Endothelial cell of umbilical vein (primary cell): Measurements from ENCODE around the gene SAMD4A. TPM values are rescaled to one million over a fixed set of nuclear protein-coding genes. Genes with fewer than 3 reads are reported as not detected.
A peak's percentile ranks its signal among the peaks of the same experiment; 100 is the strongest.

Source experiments
- BruUV-seq: library from RNA; stranded (reverse); fragments of 400-500 nt; replicated peaks from 2 replicates; lab custom pipeline; 2021; lab: Mats Ljungman, UMichigan
- CTCF ChIA-PET: fragments of 300-600, 350-600 bp; sonication (Branson Sonifier 250); formaldehyde crosslinking; loops from one replicate; lab custom pipeline; 2021; ENCODE audit warnings: antibody characterized with exemption, inconsistent platforms; lab: Charles Lee
- POLR2A ChIA-PET: fragments of 300-600, 350-600 bp; sonication (Branson Sonifier 250); formaldehyde crosslinking; loops from one replicate; lab custom pipeline; 2021; ENCODE audit warnings: antibody characterized with exemption, inconsistent platforms; lab: Charles Lee
- DNase-seq: peaks from one replicate; pipeline ENCODE4 v3.0.0-alpha.2; 2011; ENCODE audit warnings: low read depth, low spot score
- FAIRE-seq: peaks from 2 replicates; lab custom pipeline; 2011; peaks lifted over from hg19 to GRCh38; lab: Jason Lieb, UNC
- H2AFZ ChIP-seq: 2 replicates; pipeline ENCODE4 v1.6.0; 2012; ENCODE audit warnings: low read depth, low read length, control low read depth, inconsistent platforms
- H3K27ac ChIP-seq: 2 replicates; pipeline ENCODE4 v1.5.1; 2011; ENCODE audit warnings: low read depth, mild to moderate bottlenecking, control low read depth, low read length, moderate library complexity; ENCODE audit not compliant: insufficient read depth
- H3K27me3 ChIP-seq, 2 experiments: 2 replicates each; pipeline versions ENCODE4 v1.6.0 to v1.6.1; 2011; ENCODE audit warnings: low read length in 2 of 2, mixed read lengths in 1 of 2; ENCODE audit not compliant: control insufficient read depth in 2 of 2, insufficient read depth in 2 of 2
- H3K36me3 ChIP-seq, 2 experiments: 2 replicates in 1 of 2; 3 replicates in 1 of 2; pipeline ENCODE4 v1.5.1; 2011; ENCODE audit warnings: low read length in 2 of 2, mild to moderate bottlenecking in 1 of 2, moderate library complexity in 1 of 2; ENCODE audit not compliant: control insufficient read depth in 2 of 2, insufficient read depth in 2 of 2; ENCODE audit errors: extremely low read depth in 1 of 2
- H3K4me1 ChIP-seq: 3 replicates; pipeline ENCODE4 v1.5.1; 2011; ENCODE audit warnings: mild to moderate bottlenecking, low read length; ENCODE audit not compliant: control insufficient read depth, insufficient read depth; ENCODE audit errors: extremely low read depth
- H3K4me2 ChIP-seq: 2 replicates; pipeline ENCODE4 v1.6.1; 2011; ENCODE audit warnings: low read length, control low read depth, mixed read lengths; ENCODE audit not compliant: insufficient read depth
- H3K4me3 ChIP-seq, 3 experiments: fragments of 200-600 bp in 1 of 3; sonication (generic), shearing (Covaris generic) in 1 of 3; replicated peaks in 1 of 3; 2 replicates each; pipeline ENCODE4 v1.5.1; 2011 to 2016; ENCODE audit warnings: control low read depth in 3 of 3, low read length in 3 of 3, mild to moderate bottlenecking in 2 of 3, inconsistent platforms in 1 of 3, low read depth in 1 of 3, moderate library complexity in 1 of 3; ENCODE audit not compliant: insufficient read depth in 1 of 3
- H3K79me2 ChIP-seq: 2 replicates; pipeline ENCODE4 v1.6.0; 2012; ENCODE audit warnings: low read length, inconsistent platforms; ENCODE audit not compliant: control insufficient read depth, insufficient read depth
- H3K9ac ChIP-seq: replicated peaks from 2 replicates; pipeline ENCODE3; 2011; ENCODE audit warnings: low read length, control low read depth; ENCODE audit not compliant: insufficient read depth; ENCODE audit errors: extremely low read depth
- H3K9me1 ChIP-seq: replicated peaks from 3 replicates; pipeline ENCODE4 v1.6.0; 2011; ENCODE audit warnings: mild to moderate bottlenecking, low read length; ENCODE audit not compliant: control insufficient read depth, insufficient read depth; ENCODE audit errors: extremely low read depth
- H3K9me3 ChIP-seq: replicated peaks from 2 replicates; pipeline ENCODE4 v1.5.1; 2012; ENCODE audit warnings: low read length, inconsistent platforms; ENCODE audit not compliant: control insufficient read depth, insufficient read depth
- H4K20me1 ChIP-seq: replicated peaks from 2 replicates; pipeline ENCODE3; 2011; ENCODE audit warnings: mild to moderate bottlenecking, low read length; ENCODE audit not compliant: control insufficient read depth, insufficient read depth; ENCODE audit errors: extremely low read depth
- EZH2 ChIP-seq: IDR thresholded peaks from 2 replicates; pipeline ENCODE4 v1.6.1; 2012; ENCODE audit warnings: borderline replicate concordance, low read depth, mild to moderate bottlenecking, moderate library complexity, low read length, inconsistent platforms; ENCODE audit not compliant: severe bottlenecking
- FOS ChIP-seq: IDR thresholded peaks from 2 replicates; pipeline ENCODE4 v1.6.1; 2011; ENCODE audit warnings: mild to moderate bottlenecking, low read length, moderate library complexity, borderline replicate concordance; ENCODE audit not compliant: insufficient read depth
- GATA2 ChIP-seq: IDR thresholded peaks from 2 replicates; pipeline ENCODE4 v1.7.0; 2011; ENCODE audit warnings: low read depth, mild to moderate bottlenecking, moderate library complexity, mixed read lengths, low read length; ENCODE audit not compliant: insufficient read length, insufficient read depth
- JUN ChIP-seq: IDR thresholded peaks from 2 replicates; pipeline ENCODE4 v1.6.1; 2011; ENCODE audit warnings: borderline replicate concordance, low read depth; ENCODE audit not compliant: insufficient read length, insufficient read depth
- MYC ChIP-seq: IDR thresholded peaks from one replicate; pipeline ENCODE4 v1.6.1; 2011; ENCODE audit warnings: mild to moderate bottlenecking, low read depth, low read length
- POLR2A ChIP-seq: IDR thresholded peaks from 2 replicates; pipeline ENCODE4 v1.6.1; 2012; ENCODE audit warnings: low read depth, mild to moderate bottlenecking, control low read depth, low read length
- POLR2AphosphoS5 ChIP-seq: IDR thresholded peaks from 2 replicates; pipeline ENCODE4 v1.6.1; 2012; ENCODE audit warnings: low read depth, mild to moderate bottlenecking, control low read depth, low read length, moderate library complexity; ENCODE audit not compliant: insufficient read depth
- dilution Hi-C: fragments of 300-500 bp; cut with MboI; formaldehyde crosslinking; loops from one replicate; pipeline ENCODE4 v1.15.0; 2019; ENCODE audit warnings: low sequenced_read_pairs; ENCODE audit not compliant: extremely low pct_ligation_motif_present
- intact Hi-C: fragments of 100-400 bp; cut with micrococcal nuclease; formaldehyde crosslinking; loops from one replicate; pipeline ENCODE4 v1.10.0; 2022
- polyA plus RNA-seq, 4 experiments: library from polyadenylated mRNA; depleted of rRNA in 3 of 4; stranded (reverse) in 3 of 4; unstranded in 1 of 4; fragments of >200 nt; gene quantifications; 2 replicates each; pipeline versions ENCODE4 v1.2.1 to v1.2.3, GENCODE V29; 2011 to 2012; ENCODE audit warnings: missing spikeins in 1 of 4
- total RNA-seq: library from RNA; stranded (reverse); gene quantifications from 2 replicates; pipeline ENCODE4 v1.2.3, GENCODE V29; 2021
- TF ChIP-seq, protein P1 (sequence below), 2 donors: IDR thresholded peaks; 1 replicate in 1 of 2; 2 replicates in 1 of 2; pipeline ENCODE4 v1.5.1; 2011; ENCODE audit warnings: low read length in 2 of 2, mild to moderate bottlenecking in 2 of 2, moderate library complexity in 2 of 2, control low read depth in 1 of 2, inconsistent platforms in 1 of 2, low read depth in 1 of 2; ENCODE audit not compliant: insufficient read depth in 1 of 2; ENCODE audit errors: extremely low read depth in 1 of 2
- TF ChIP-seq, protein P2 (sequence below): IDR thresholded peaks from 2 replicates; pipeline ENCODE4 v1.6.1; 2011; ENCODE audit not compliant: insufficient read depth, insufficient read length

SAMD4A gene
- total and polyA plus RNA-seq, 2 donors (not counting 3 experiments of a cell fraction or from before 2014, with no cell fraction given), result 37.7 to 95.3 TPM

DNA sequence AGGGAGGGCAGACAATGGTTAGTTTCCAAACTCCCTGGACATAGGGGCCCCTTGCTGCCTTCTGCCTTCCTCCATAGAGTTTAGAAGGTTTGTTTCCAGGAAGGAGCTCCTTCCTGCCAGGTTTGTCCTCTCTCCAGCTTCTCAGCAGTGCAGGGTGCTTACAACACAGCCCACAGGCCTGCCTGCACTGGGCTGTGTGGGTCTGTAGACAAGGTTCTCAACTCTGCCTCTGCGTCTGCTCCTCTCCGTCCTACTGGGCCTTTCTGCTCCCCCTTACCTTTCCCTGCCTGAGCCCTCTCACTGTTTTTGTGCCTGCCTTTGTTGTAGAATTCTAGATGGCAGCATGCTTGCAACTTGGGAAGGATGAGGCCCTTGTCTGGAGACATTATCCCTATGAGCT is 124.0 kb downstream of the SAMD4A start:
- no peak for FAIRE-seq
- dilution Hi-C loops, result no loop called here
- H3K9me3 ChIP-seq, result no peaks in the 10 kb centered on the region
- POLR2A ChIA-PET, result interaction anchor here (0.6 to 2.3 kb wide), 6 partner anchors 13 to 125 kb away, joined by 3 to 7 read pairs (median 4); partner anchors contain the start of gene SAMD4A
- no peak overlapping the region for H3K4me3 ChIP-seq
- H3K9me1 ChIP-seq, result no peaks in the 10 kb centered on the region
- DNase-seq, result no peak
- peaks cover 57% of the 10 kb centered on the region for H3K79me2 ChIP-seq
- TF ChIP-seq FOS, result no peak
- TF ChIP-seq, protein P1, sequence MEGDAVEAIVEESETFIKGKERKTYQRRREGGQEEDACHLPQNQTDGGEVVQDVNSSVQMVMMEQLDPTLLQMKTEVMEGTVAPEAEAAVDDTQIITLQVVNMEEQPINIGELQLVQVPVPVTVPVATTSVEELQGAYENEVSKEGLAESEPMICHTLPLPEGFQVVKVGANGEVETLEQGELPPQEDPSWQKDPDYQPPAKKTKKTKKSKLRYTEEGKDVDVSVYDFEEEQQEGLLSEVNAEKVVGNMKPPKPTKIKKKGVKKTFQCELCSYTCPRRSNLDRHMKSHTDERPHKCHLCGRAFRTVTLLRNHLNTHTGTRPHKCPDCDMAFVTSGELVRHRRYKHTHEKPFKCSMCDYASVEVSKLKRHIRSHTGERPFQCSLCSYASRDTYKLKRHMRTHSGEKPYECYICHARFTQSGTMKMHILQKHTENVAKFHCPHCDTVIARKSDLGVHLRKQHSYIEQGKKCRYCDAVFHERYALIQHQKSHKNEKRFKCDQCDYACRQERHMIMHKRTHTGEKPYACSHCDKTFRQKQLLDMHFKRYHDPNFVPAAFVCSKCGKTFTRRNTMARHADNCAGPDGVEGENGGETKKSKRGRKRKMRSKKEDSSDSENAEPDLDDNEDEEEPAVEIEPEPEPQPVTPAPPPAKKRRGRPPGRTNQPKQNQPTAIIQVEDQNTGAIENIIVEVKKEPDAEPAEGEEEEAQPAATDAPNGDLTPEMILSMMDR (IDR thresholded peaks at IDR 0.05; ENCODE audit: extremely low read depth in 1 of 2, insufficient read depth in 1 of 2, low read depth in 1 of 2, low read length in 2 of 2), result no peak
- TF ChIP-seq POLR2A, result no peak
- no peak for TF ChIP-seq POLR2AphosphoS5
- no peak for TF ChIP-seq MYC
- TF ChIP-seq JUN, result no peak
- TF ChIP-seq GATA2, result no peak
- TF ChIP-seq EZH2, result no peak
- TF ChIP-seq, protein P2, sequence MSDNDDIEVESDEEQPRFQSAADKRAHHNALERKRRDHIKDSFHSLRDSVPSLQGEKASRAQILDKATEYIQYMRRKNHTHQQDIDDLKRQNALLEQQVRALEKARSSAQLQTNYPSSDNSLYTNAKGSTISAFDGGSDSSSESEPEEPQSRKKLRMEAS, result no peak
- no peaks in the 10 kb centered on the region for H3K27me3 ChIP-seq
- H2AFZ ChIP-seq, result no peak overlapping the region
- BruUV-seq, result no TSS peak
- H4K20me1 ChIP-seq, result no peaks in the 10 kb centered on the region
- CTCF ChIA-PET, result interaction anchor here (0.6 to 2.7 kb wide), 35 partner anchors 10 to 1024 kb away, joined by 3 to 78 read pairs (median 5); partner anchors contain the start of gene SAMD4A
- H3K36me3 ChIP-seq, result no peaks in the 10 kb centered on the region
- peaks cover 24% of the 10 kb centered on the region for H3K4me1 ChIP-seq
- peak overlapping the region; percentile 25 for H3K27ac ChIP-seq
- intact Hi-C loops, result loop anchor here (1.0 to 5.0 kb wide), 5 partner anchors 31 to 184 kb away; partner anchors contain the start of gene CGRRF1
- no peak overlapping the region for H3K4me2 ChIP-seq
- no peak overlapping the region for H3K9ac ChIP-seq
